Activated T-helper 1 cell treated with Interleukin-2 at 50 U/mL for 16 hours (primary cell): ENCODE results near the gene KIAA0825.
"Not testable (repeated sequence)": the region's sequence is repeated elsewhere in the genome, so short reads cannot be mapped to it uniquely, and the experiment has no call there.

Experiments
- DNase-seq: peaks from one replicate; pipeline ENCODE4 v3.0.0-alpha.2; 2020; ENCODE audit warnings: low read depth

Gene KIAA0825

GRCh38 chr5:94170158-94170557 is 448.2 kb downstream of the KIAA0825 start:
- DNase-seq: not testable (repeated sequence)

- DNase-seq: no peak
These were observed 450.3 kb downstream of the KIAA0825 start for GRCh38 chr5:94168151-94168550.

- DNase-seq: no peak
These were observed 456.6 kb downstream of the KIAA0825 start for GRCh38 chr5:94161801-94162200.

GRCh38 chr5:94159144-94159543 is 459.3 kb downstream of the KIAA0825 start:
- DNase-seq: no peak

GRCh38 chr5:94157704-94158539 is 460.5 kb downstream of the KIAA0825 start:
- no peak for DNase-seq

GRCh38 chr5:94154672-94155071 is 463.7 kb downstream of the KIAA0825 start:
- DNase-seq: no peak

GRCh38 chr5:94153736-94154450 is 464.5 kb downstream of the KIAA0825 start:
- DNase-seq: no peak

GRCh38 chr5:94143621-94144020 is 474.8 kb downstream of the KIAA0825 start:
- DNase-seq: not testable (repeated sequence)

GRCh38 chr5:94140300-94140699 is 478.1 kb downstream of the KIAA0825 start:
- DNase-seq: no peak

GRCh38 chr5:94130077-94130476 is 488.3 kb downstream of the KIAA0825 start:
- DNase-seq: no peak

GRCh38 chr5:94125107-94125506 is 493.3 kb downstream of the KIAA0825 start:
- no peak for DNase-seq

- DNase-seq: not testable (repeated sequence)
These were observed 502.1 kb downstream of the KIAA0825 start for GRCh38 chr5:94116317-94116716.

GRCh38 chr5:94113087-94113486 is 505.3 kb downstream of the KIAA0825 start:
- DNase-seq: no peak

GRCh38 chr5:94111209-94112004 is 507.0 kb downstream of the KIAA0825 start:
- DNase-seq: peak; percentile 84

- no peak for DNase-seq
These were observed 514.7 kb downstream of the KIAA0825 start for GRCh38 chr5:94103514-94104245.
